T-helper 2 cell (primary cell): ENCODE data around the gene SLC1A1.

ENCODE experiments used
- DNase-seq, 5 experiments: peaks; one replicate each; pipeline versions ENCODE4 v3.0.0 to v3.0.0-alpha.2; 2012 to 2022

SLC1A1 gene

GRCh38 chr9:4581861-4582565, 91.7 kb downstream of the SLC1A1 start:
- DNase-seq: no peak

GRCh38 chr9:4583001-4583400, 92.7 kb downstream of the SLC1A1 start:
- no peak for DNase-seq

GRCh38 chr9:4584636-4585035, 94.4 kb downstream of the SLC1A1 start:
- no peak for DNase-seq

- DNase-seq: no peak
Measured at GRCh38 chr9:4585135-4585534, 94.9 kb downstream of the SLC1A1 start.

GRCh38 chr9:4588721-4589120, 98.5 kb downstream of the SLC1A1 start:
- DNase-seq: no peak

GRCh38 chr9:4590430-4591122, 100.3 kb downstream of the SLC1A1 start:
- DNase-seq: no peak

GRCh38 chr9:4591123-4591500, 100.8 kb downstream of the SLC1A1 start:
- DNase-seq: no peak

GRCh38 chr9:4592295-4592694, 102.0 kb downstream of the SLC1A1 start:
- no peak for DNase-seq

GRCh38 chr9:4592886-4593285, 102.6 kb downstream of the SLC1A1 start:
- no peak for DNase-seq

GRCh38 chr9:4594545-4594944, 104.3 kb downstream of the SLC1A1 start:
- DNase-seq: no peak

- no peak for DNase-seq
Measured at GRCh38 chr9:4594994-4595393, 104.7 kb downstream of the SLC1A1 start.

GRCh38 chr9:4596165-4596922, 106.1 kb downstream of the SLC1A1 start:
- DNase-seq: peak in 3 of 5 experiments; percentile 21 to 93 (median 38)

- peak in 1 of 5 experiments; percentile 37 for DNase-seq
Measured at GRCh38 chr9:4600368-4600767, 110.1 kb downstream of the SLC1A1 start.

GRCh38 chr9:4603830-4604229, 113.6 kb downstream of the SLC1A1 start:
- no peak for DNase-seq

GRCh38 chr9:4604678-4605095, 114.4 kb downstream of the SLC1A1 start:
- DNase-seq: peak in 4 of 5 experiments; percentile 22 to 75 (median 38)

- DNase-seq: peak in 2 of 5 experiments; percentile 9 to 59
Measured at GRCh38 chr9:4606033-4606432, 115.8 kb downstream of the SLC1A1 start.

GRCh38 chr9:4614627-4615026, 124.4 kb downstream of the SLC1A1 start:
- DNase-seq: no peak

GRCh38 chr9:4615251-4615650, 125.0 kb downstream of the SLC1A1 start:
- DNase-seq: no peak

GRCh38 chr9:4615778-4616177, 125.5 kb downstream of the SLC1A1 start:
- no peak for DNase-seq

GRCh38 chr9:4617752-4618151, 127.5 kb downstream of the SLC1A1 start:
- no peak for DNase-seq

- DNase-seq: no peak
Measured at GRCh38 chr9:4618700-4619099, 128.4 kb downstream of the SLC1A1 start.

- DNase-seq: peak in 2 of 5 experiments; percentile 28 to 81
Measured at GRCh38 chr9:4620057-4620765, 129.9 kb downstream of the SLC1A1 start.
